ENCODE results near the gene OR2C3.
"Not testable (repeated sequence)": the region's sequence is repeated elsewhere in the genome, so short reads cannot be mapped to it uniquely, and the experiment has no call there.

OR2C3 gene

DNA sequence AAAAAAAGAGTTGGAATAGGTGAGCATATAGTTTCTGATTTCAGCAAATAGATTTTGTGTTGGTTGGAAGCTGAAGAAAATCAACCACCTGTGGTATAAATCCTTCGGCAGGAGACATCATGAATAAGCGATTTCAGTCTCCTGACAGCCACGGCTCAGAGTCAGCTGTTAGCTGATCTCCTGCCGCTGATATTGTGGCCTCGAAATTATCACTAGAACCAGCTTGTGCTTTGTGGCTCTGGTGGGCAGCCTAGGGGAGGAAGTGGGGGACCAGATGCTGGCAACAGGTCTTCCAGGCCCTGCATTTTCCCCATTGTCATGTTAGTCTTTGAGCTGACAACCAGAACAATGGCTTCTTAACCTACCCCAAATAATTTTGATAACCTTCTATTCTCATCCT is 11.9 kb upstream of the OR2C3 start:
- Histone ChIP-seq H3K4me1 (ENCODE audit: control insufficient read depth, insufficient read depth, low read length) (peaks cover 7% of the 10 kb centered on the region), H3K27ac (ENCODE audit: low read depth, low read length) (no peak overlapping the region), H3K9me3 (ENCODE audit: control insufficient read depth, insufficient read depth, low read depth, low read length) (no peaks in the 10 kb centered on the region), H3K36me3 (ENCODE audit: control insufficient read depth, insufficient read depth, low read length) (no peaks in the 10 kb centered on the region), H3K27me3 (ENCODE audit: control insufficient read depth, insufficient read depth, low read length) (no peaks in the 10 kb centered on the region), H3K9ac (ENCODE audit: low read length) (no peak overlapping the region), H3K4me3 (ENCODE audit: low read depth, low read length) (no peak overlapping the region)

DNA sequence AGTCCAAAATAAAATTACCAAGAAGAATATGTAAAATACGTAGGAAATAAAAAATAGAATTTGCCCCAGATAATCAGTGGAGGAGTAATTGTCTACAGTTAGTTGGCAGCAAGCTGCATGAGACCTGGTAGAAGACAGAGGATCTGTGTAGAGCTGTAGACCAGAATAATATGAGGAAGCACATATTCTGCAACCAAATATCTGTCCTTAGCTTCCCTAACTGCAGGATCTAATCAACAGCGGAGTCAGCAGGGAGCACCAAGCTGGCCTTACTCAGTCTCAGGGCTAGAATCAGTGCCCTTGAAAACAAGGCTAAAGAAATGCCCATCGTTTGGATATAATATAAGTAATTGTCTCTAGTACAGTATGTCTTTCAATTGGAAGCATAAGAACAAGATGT is 6.6 kb upstream of the OR2C3 start:
- Histone ChIP-seq H3K27ac (ENCODE audit: low read depth, low read length) (no peak overlapping the region), H3K9me3 (ENCODE audit: control insufficient read depth, insufficient read depth, low read depth, low read length) (no peaks in the 10 kb centered on the region), H3K36me3 (ENCODE audit: control insufficient read depth, insufficient read depth, low read length) (no peaks in the 10 kb centered on the region), H3K4me3 (ENCODE audit: low read depth, low read length) (no peak overlapping the region), H3K27me3 (ENCODE audit: control insufficient read depth, insufficient read depth, low read length) (no peaks in the 10 kb centered on the region), H3K4me1 (ENCODE audit: control insufficient read depth, insufficient read depth, low read length) (no peaks in the 10 kb centered on the region), H3K9ac (ENCODE audit: low read length) (no peak overlapping the region)

DNA sequence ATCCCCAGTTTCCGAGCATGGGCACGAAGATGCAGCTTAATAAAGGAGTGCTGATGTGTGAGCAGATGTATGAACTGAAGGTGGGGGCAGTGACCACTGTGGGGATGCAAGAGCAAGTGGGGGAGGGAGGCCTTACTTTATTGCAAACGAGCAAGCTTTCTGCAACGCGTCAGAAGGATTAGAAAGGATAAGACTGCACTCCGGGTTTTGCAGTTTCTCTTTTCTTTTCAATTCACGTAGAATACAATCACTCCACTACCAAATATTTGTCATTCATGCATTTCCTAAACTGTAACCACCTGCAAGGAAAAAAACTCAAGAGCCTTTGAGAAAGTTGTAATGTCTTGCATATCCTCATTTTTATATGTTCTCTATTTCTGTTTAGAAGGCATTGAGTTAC is 4.3 kb upstream of the OR2C3 start:
- Histone ChIP-seq H3K9me3 (ENCODE audit: control insufficient read depth, insufficient read depth, low read depth, low read length) (no peaks in the 10 kb centered on the region), H3K9ac (ENCODE audit: low read length) (no peak overlapping the region)

DNA sequence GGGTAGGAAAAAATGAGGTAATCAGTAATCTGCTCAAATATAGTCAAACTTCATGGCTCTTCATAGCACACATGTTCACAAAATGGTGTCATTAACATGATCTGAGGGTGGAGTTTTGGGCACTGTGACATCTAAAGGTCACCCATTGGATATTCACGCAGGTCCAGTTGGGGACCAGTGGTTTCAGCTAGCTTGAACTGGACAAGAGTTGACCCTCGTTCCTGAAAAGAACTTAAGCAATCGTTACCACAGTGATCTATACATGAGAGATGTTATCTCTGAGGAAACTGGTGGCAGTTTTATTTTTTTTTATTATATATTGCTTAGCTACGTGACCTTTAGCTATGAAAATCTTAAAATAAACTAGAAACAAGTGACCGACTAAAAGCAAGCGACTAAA is 3.0 kb upstream of the OR2C3 start:
- H3K9me3 ChIP-seq (ENCODE audit: control insufficient read depth, insufficient read depth, low read depth, low read length) = no peaks in the 10 kb centered on the region
- H3K4me3 ChIP-seq (ENCODE audit: low read depth, low read length) = no peak overlapping the region
- no peaks in the 10 kb centered on the region for H3K36me3 ChIP-seq (ENCODE audit: control insufficient read depth, insufficient read depth, low read length)
- no peaks in the 10 kb centered on the region for H3K4me1 ChIP-seq (ENCODE audit: control insufficient read depth, insufficient read depth, low read length)
- H3K27me3 ChIP-seq (ENCODE audit: control insufficient read depth, insufficient read depth, low read length) = no peaks in the 10 kb centered on the region
- no peak overlapping the region for H3K9ac ChIP-seq (ENCODE audit: low read length)
- no peak overlapping the region for H3K27ac ChIP-seq (ENCODE audit: low read depth, low read length)

More for the DNA sequence above, 4.3 kb upstream of the OR2C3 start:
- Histone ChIP-seq H3K4me1 (ENCODE audit: control insufficient read depth, insufficient read depth, low read length) (no peaks in the 10 kb centered on the region), H3K27ac (ENCODE audit: low read depth, low read length) (no peak overlapping the region), H3K4me3 (ENCODE audit: low read depth, low read length) (no peak overlapping the region), H3K27me3 (ENCODE audit: control insufficient read depth, insufficient read depth, low read length) (no peaks in the 10 kb centered on the region), H3K36me3 (ENCODE audit: control insufficient read depth, insufficient read depth, low read length) (no peaks in the 10 kb centered on the region)

DNA sequence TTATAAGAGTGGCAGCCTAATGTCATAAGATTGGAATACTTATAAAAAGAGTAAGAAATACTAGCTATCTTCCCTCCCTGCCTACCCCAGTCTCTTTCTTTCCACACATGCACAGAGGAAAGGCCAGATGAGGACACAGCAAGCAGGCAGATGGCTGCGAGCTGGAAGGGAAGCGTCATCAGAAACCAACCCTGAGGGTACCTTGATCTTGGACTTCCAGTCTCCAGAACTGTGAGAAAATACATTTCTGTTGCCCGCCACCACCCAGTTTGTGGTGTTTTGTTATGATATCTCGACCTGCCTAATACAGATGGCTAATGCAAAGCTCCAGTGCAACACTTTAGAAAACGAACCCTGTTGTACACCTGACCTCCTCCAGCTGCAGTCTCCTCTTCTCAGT is 2.3 kb upstream of the OR2C3 start:
- Histone ChIP-seq H3K36me3 (ENCODE audit: control insufficient read depth, insufficient read depth, low read length) (no peaks in the 10 kb centered on the region), H3K4me1 (ENCODE audit: control insufficient read depth, insufficient read depth, low read length) (no peaks in the 10 kb centered on the region), H3K9ac (ENCODE audit: low read length) (no peak overlapping the region), H3K4me3 (ENCODE audit: low read depth, low read length) (no peak overlapping the region), H3K27ac (ENCODE audit: low read depth, low read length) (no peak overlapping the region), H3K9me3 (ENCODE audit: control insufficient read depth, insufficient read depth, low read depth, low read length) (no peaks in the 10 kb centered on the region), H3K27me3 (ENCODE audit: control insufficient read depth, insufficient read depth, low read length) (no peaks in the 10 kb centered on the region)

DNA sequence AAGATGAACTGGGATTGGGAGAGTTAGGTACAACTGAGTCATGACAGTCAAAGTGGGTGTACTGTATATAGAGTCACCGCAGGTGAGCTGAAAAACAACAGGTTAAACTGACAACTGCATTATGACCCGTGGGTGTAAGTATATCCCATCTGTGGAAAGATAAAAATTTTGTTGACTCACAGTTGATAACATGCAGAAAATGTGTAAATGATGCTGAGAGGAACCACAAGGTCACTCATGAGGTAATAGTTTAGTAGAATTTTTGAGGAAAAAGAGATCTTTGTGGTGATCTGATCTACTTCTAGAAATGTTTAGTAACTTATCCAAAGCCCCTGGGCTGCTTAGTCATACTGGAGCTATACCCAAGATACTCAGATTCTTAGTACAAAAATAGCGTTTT is 838 bp downstream of the OR2C3 start:
- no peaks in the 10 kb centered on the region for H3K9me3 ChIP-seq (ENCODE audit: control insufficient read depth, insufficient read depth, low read depth, low read length)
- H3K4me1 ChIP-seq (ENCODE audit: control insufficient read depth, insufficient read depth, low read length) = no peaks in the 10 kb centered on the region
- H3K27me3 ChIP-seq (ENCODE audit: control insufficient read depth, insufficient read depth, low read length) = no peaks in the 10 kb centered on the region

DNA sequence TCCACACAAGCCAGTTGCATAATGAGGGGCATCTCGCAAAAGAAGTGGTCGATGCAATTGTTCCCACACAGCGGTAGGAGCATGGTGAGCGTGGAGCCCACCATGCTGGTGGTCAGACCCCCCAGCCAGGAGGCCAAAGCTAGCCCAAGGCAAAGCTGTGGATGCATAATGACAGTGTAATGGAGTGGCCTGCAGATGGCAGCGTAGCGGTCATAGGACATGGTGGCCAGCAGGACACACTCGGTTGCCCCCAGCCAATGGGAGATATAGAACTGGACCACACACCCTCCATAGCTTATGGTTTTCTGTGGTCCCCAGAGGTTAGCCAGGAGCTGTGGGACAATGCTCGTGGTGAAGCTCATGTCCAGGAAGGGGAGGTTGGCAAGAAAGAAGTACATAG is 4.3 kb downstream of the OR2C3 start:
- Histone ChIP-seq H3K4me3 (ENCODE audit: low read depth, low read length) (no peak overlapping the region), H3K9ac (ENCODE audit: low read length) (no peak overlapping the region), H3K36me3 (ENCODE audit: control insufficient read depth, insufficient read depth, low read length) (no peaks in the 10 kb centered on the region), H3K27ac (ENCODE audit: low read depth, low read length) (no peak overlapping the region), H3K4me1 (ENCODE audit: control insufficient read depth, insufficient read depth, low read length) (no peaks in the 10 kb centered on the region), H3K9me3 (ENCODE audit: control insufficient read depth, insufficient read depth, low read depth, low read length) (no peaks in the 10 kb centered on the region), H3K27me3 (ENCODE audit: control insufficient read depth, insufficient read depth, low read length) (no peaks in the 10 kb centered on the region)

More for the DNA sequence above, 838 bp downstream of the OR2C3 start:
- H3K9ac ChIP-seq (ENCODE audit: low read length) = no peak overlapping the region
- no peaks in the 10 kb centered on the region for H3K36me3 ChIP-seq (ENCODE audit: control insufficient read depth, insufficient read depth, low read length)
- no peak overlapping the region for H3K27ac ChIP-seq (ENCODE audit: low read depth, low read length)
- no peak overlapping the region for H3K4me3 ChIP-seq (ENCODE audit: low read depth, low read length)

DNA sequence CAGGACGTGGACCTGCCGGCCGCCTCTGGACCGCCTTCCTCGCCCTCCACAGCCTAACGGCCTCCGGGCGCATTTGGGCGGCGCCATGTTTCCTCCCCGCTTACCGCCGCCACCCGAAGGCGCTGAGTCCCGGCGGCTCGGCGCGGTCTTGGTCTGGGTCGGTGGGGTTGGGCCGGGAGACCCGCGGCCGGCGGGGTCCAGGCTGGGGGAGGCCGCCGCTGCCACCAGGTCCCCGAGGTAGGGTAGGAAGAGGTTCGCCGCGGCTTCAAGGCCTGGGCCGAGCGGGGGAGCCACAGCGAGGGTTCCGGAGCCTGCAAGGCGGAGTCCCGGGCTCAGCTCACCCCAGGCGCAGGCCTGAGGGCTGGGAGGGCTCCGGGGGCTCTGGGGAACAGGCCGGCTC is 5.5 kb downstream of the OR2C3 start:
- Histone ChIP-seq H3K36me3 (ENCODE audit: control insufficient read depth, insufficient read depth, low read length) (no peaks in the 10 kb centered on the region), H3K9ac (ENCODE audit: low read length) (no peak overlapping the region), H3K4me1 (ENCODE audit: control insufficient read depth, insufficient read depth, low read length) (no peaks in the 10 kb centered on the region), H3K4me3 (ENCODE audit: low read depth, low read length) (no peak overlapping the region), H3K27ac (ENCODE audit: low read depth, low read length) (no peak overlapping the region), H3K9me3 (ENCODE audit: control insufficient read depth, insufficient read depth, low read depth, low read length) (no peaks in the 10 kb centered on the region), H3K27me3 (ENCODE audit: control insufficient read depth, insufficient read depth, low read length) (no peaks in the 10 kb centered on the region)

DNA sequence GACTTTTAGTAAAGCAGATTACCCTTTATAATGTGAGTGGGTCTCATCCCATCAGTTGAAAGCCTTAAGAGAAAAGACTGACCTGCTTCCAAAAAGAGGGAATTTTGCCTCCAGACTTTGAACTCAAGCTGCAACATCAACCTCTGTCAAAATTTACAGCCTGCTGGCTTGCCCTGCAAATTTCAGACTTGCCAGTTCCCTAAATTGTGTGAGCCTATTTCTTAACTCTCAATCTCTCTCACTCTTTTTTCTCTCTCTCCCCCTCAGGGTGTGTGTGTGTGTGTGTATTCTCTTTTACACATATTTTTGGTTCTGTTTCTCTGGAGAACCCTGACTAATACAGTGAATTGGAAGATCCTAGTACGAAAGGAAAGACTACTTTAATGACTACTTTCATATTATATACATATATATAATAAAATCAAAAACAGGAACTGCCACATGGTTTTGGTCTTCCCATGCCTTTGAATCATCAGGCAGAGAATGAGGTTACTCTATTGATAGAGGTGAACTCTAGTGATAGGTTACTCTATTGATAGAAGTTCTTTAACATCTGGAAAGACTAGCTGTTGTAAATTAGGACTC is 6.4 kb downstream of the OR2C3 start:
- Histone ChIP-seq H3K9me3 (ENCODE audit: control insufficient read depth, insufficient read depth, low read depth, low read length) (no peaks in the 10 kb centered on the region), H3K4me1 (ENCODE audit: control insufficient read depth, insufficient read depth, low read length) (no peaks in the 10 kb centered on the region), H3K27ac (ENCODE audit: low read depth, low read length) (no peak overlapping the region), H3K27me3 (ENCODE audit: control insufficient read depth, insufficient read depth, low read length) (no peaks in the 10 kb centered on the region), H3K9ac (ENCODE audit: low read length) (no peak overlapping the region), H3K36me3 (ENCODE audit: control insufficient read depth, insufficient read depth, low read length) (no peaks in the 10 kb centered on the region), H3K4me3 (ENCODE audit: low read depth, low read length) (no peak overlapping the region)

DNA sequence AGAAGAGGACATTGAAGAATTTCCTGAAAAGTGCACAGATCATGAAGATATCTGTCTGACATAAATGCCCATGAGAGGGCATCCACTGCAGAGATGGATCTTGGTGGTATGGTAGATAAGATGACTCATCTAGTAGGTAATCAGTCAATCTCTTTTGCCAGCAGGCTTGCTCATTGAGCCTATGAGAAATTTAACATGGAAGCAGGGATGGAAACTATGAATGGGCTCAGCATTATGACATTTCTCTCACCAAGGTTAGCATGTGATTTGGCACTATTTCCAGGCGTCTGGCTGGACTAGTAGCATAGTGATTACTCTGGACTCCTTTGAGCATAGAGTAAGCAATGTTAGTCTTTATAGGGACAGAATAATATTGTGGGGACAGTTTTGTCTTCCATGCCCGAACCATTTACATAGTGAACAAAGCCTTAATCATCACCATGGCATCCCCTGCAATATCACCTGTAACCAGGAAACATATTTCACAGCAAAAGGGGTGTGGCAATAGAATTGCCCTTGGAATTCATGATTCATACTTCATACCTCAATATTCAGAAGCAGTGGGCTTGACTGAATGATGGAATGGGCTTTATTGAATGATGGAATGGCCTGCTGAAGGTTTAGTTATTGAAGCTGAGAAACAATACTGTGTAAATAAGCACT is 7.3 kb downstream of the OR2C3 start:
- Histone ChIP-seq H3K27ac (ENCODE audit: low read depth, low read length) (no peak overlapping the region), H3K9ac (ENCODE audit: low read length) (no peak overlapping the region), H3K4me3 (ENCODE audit: low read depth, low read length) (no peak overlapping the region), H3K27me3 (ENCODE audit: control insufficient read depth, insufficient read depth, low read length) (no peaks in the 10 kb centered on the region), H3K36me3 (ENCODE audit: control insufficient read depth, insufficient read depth, low read length) (no peaks in the 10 kb centered on the region), H3K4me1 (ENCODE audit: control insufficient read depth, insufficient read depth, low read length) (no peaks in the 10 kb centered on the region), H3K9me3 (ENCODE audit: control insufficient read depth, insufficient read depth, low read depth, low read length) (no peaks in the 10 kb centered on the region)

DNA sequence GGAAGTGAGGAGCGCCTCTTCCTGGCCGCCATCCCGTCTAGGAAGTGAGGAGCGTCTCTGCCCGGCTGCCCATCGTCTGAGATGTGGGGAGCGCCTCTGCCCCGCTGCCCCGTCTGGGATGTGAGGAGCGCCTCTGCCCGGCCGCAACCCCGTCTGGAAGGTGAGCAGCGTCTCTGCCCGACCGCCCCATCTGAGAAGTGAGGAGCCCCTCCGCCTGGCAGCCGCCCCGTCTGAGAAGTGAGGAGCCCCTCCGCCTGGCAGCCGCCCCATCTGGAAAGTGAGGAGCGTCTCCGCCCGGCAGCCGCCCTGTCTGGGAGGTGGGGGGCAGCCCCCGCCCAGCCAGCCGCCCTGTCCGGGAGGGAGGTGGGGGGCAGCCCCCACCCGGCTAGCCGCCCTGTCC is 14.4 kb downstream of the OR2C3 start:
- H3K36me3 ChIP-seq (ENCODE audit: control insufficient read depth, insufficient read depth, low read length); H3K4me3 ChIP-seq (ENCODE audit: low read depth, low read length); H3K9ac ChIP-seq (ENCODE audit: low read length); H3K27me3 ChIP-seq (ENCODE audit: control insufficient read depth, insufficient read depth, low read length); H3K9me3 ChIP-seq (ENCODE audit: control insufficient read depth, insufficient read depth, low read depth, low read length); H3K4me1 ChIP-seq (ENCODE audit: control insufficient read depth, insufficient read depth, low read length); H3K27ac ChIP-seq (ENCODE audit: low read depth, low read length): not testable (repeated sequence)

DNA sequence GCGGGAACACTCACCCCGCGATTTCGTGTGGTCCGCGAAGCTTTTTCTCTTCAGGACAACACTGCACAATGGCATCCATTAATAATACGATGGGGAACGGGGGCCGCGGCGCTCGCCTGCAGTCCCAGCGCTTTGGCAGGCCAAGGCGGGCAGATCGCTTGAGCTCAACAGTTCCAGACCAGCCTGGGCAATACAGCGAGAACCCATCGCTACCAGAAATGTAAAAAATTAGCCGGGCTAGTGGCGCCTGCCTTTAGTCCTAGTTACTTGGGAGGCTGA is 17.7 kb downstream of the OR2C3 start:
- H3K9me3 ChIP-seq (ENCODE audit: control insufficient read depth, insufficient read depth, low read depth, low read length) = peaks cover 8% of the 10 kb centered on the region; the same call in 1 of the 2 replicates
- no peaks in the 10 kb centered on the region for H3K36me3 ChIP-seq (ENCODE audit: control insufficient read depth, insufficient read depth, low read length)
- no peak overlapping the region for H3K9ac ChIP-seq (ENCODE audit: low read length)
- no peak overlapping the region for H3K4me3 ChIP-seq (ENCODE audit: low read depth, low read length)
- no peaks in the 10 kb centered on the region for H3K27me3 ChIP-seq (ENCODE audit: control insufficient read depth, insufficient read depth, low read length)
- no peak overlapping the region for H3K27ac ChIP-seq (ENCODE audit: low read depth, low read length)
- no peaks in the 10 kb centered on the region for H3K4me1 ChIP-seq (ENCODE audit: control insufficient read depth, insufficient read depth, low read length)

Data from HUES6 (cell line).